ENCODE data around the gene AGXT.
"Not testable (repeated sequence)": the region's sequence is repeated elsewhere in the genome, so short reads cannot be mapped to it uniquely, and the experiment has no call there.

Gene AGXT

GRCh38 chr2:240840435-240841060 is 28.1 kb upstream of the AGXT start:
- peak; percentile 16 for DNase-seq (ENCODE audit: low spot score)

GRCh38 chr2:240846309-240846708 is 22.3 kb upstream of the AGXT start:
- not testable (repeated sequence) for DNase-seq (ENCODE audit: low spot score)

DNA sequence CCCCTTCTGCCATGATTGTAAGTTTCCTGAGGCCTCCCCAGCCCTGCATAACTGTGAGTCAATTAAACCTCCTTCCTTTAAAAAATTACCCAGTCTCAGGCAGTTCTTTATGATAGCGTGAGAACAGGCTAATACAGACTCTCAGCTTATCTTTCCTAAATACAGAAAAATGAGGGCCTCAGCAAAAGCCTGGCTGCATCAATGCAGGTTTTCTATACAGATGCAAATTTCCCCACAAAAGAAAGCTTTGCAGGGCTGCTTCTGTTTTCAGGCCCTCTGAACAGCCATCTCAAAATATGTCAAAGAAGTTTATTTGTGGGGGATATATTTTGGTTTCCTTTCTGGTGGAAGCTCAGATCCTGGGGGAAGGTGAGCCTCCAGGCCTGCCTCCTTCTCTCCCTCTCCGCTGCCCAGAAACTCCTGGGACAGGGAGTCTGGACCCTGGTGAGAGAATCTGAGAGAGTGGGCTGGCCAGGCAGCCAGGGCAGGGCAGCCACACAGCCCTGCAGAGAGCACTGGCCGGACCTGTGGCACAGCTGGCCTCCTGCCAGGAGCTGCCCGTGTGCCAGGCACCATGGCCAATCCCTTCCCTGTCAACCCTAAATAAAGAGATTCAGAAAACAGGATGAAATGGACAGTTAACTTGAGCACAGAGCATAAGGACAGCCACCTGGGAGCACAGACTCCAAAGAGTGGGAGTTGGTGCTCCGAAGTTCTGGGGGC is 21.6 kb upstream of the AGXT start:
- DNase-seq (ENCODE audit: low spot score): no peak

DNA sequence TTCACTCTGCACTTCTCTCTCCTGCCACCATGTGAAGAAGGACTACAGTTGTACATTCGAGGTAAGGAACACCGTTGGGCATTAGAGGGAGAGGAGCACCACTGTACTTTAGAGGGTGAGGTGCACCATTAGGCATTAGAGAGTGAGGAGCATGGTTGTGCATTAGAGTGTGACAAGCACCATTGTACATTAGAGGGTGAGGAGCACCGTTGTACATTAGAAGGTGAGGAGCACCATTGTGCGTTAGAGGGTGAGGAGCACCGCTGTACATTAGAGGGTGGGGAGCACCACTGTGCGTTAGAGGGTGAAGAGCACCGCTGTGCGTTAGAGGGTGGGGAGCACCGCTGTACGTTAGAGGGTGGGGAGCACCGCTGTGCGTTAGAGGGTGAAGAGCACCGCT is 20.8 kb upstream of the AGXT start:
- DNase-seq (ENCODE audit: low spot score): no peak

GRCh38 chr2:240848900-240849680 is 19.5 kb upstream of the AGXT start:
- DNase-seq (ENCODE audit: low spot score): no peak

- DNase-seq (ENCODE audit: low spot score): no peak
Observed at GRCh38 chr2:240850026-240850425, 18.6 kb upstream of the AGXT start.

DNA sequence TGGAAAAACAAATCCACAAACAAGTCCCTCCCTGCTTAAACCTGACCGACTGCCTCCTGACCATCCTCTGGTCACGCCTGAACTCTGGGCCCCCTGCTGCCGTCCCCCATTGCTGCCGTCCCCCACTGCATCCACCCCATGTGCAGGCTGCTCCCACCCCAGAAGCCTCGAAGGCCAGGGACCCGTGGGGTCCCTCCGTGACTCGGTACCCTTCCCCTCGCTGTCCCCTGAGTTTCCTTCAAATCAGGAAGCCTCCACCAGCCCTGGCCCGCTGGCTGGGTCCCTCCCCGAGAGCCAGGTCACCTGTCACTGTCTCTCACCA is 17.9 kb upstream of the AGXT start:
- DNase-seq (ENCODE audit: low spot score): no peak

- DNase-seq (ENCODE audit: low spot score): peak; percentile 79
Observed at GRCh38 chr2:240851078-240851991, 17.3 kb upstream of the AGXT start.

- DNase-seq (ENCODE audit: low spot score): no peak
Observed at GRCh38 chr2:240852671-240853314, 15.8 kb upstream of the AGXT start.

DNA sequence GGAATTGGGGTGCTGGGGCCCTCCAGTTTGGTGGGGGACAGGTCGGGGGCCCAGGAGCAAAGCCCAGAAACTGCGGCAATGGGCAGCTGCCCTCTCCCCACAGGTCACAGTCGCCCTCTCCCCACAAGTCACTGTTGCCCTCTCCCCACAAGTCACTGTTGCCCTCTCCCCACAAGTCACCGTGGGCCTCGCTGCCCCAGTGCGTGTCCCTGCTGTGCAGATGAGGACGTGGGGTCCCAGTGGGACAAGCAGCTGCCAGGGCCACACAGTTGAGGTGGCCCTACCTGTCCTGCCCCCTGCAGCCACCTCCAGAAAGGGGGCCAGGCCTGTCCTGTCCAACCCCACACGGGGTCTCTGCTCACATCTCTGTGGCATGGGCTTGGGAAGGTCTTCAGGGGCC is 13.0 kb upstream of the AGXT start:
- DNase-seq (ENCODE audit: low spot score): no peak

DNA sequence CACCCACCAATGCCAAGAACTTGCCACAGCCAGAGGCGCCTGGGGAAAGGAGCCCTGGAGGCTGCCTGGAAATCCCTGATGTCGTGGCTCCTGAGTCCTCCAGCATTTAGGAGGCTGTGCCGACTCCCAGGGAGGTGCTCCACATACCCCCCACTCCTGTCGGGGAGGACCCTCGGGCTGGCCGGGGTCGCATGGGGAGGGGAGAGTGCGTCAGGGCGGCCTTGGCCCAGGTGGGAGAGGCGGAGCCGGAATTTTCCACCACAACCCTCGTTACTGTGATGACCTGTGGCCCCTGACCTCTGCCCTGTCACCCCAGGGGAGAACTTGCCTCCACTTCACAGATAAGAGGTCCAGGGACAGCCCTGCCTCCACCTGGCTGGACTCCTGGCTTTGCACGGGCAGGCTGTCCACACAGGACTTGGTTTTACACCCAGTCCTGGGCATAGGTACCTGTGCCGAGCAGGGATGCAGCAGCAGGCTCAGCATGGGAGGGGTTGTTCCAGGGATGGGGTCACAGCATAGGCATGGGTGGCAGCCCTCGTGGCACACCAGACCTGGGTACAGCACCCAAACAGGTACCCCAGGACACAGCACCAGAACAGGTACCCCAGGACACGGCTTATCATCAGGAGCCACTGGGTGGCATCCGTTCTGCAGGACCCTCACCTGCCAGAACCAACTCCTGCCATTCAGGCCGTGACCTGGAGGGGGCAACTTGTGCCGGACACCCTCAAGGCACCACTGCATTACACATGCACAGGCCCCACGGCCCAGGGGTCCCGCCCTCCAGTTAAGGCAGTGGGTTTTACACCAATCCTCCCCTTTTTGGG is 12.3 kb upstream of the AGXT start:
- no peak for DNase-seq (ENCODE audit: low spot score)

DNA sequence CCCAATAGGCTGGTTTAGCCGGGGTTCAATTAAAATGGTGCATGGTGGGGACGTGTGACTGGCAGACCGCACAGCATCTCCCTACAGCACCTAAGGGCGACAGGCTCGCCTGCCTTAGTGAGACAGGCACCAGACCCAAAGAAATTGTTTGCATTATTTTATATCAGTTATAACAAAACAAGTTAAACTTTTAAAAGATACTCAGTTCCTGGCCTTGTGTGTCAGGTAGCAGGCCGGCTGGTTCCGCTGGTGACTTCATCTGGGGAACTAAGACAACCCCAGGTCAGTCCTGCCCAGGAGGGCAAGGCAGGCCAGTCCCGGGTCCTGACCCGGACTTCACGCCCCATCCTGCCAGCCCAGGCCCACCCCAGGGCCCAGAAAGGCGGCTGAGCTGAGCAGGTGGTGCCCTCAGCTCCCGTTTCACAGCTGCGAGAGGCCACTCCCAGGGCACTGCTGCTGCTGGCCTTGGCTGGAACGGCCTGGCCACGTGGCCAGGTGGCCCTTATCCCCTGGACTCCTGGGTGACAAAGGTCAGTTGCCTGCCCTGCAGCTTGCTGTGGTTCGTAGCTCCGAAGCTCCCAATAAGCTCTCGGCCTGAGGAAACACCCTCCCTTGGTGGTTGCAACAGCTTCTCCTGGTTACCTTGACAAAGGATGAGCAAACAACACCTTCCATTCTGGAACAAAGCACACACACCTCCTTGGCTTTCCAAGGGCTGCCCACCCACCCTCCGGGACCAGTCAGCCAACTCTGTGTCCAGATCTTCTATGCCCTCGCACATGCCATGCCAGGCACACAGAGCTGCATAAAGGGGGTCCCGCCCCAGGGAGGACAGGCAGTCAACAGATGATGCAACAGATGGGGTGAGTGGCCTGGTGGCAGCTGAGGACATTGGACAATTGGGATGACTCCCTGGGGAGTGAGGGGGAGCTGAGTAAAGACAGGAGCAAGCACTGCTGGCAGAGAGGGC is 11.3 kb upstream of the AGXT start:
- DNase-seq (ENCODE audit: low spot score): no peak

- DNase-seq (ENCODE audit: low spot score): no peak
Observed at GRCh38 chr2:240858321-240858720, 10.3 kb upstream of the AGXT start.

- DNase-seq (ENCODE audit: low spot score): no peak
Observed at GRCh38 chr2:240858871-240859270, 9.8 kb upstream of the AGXT start.

GRCh38 chr2:240861547-240861946 is 7.1 kb upstream of the AGXT start:
- DNase-seq (ENCODE audit: low spot score): no peak

DNA sequence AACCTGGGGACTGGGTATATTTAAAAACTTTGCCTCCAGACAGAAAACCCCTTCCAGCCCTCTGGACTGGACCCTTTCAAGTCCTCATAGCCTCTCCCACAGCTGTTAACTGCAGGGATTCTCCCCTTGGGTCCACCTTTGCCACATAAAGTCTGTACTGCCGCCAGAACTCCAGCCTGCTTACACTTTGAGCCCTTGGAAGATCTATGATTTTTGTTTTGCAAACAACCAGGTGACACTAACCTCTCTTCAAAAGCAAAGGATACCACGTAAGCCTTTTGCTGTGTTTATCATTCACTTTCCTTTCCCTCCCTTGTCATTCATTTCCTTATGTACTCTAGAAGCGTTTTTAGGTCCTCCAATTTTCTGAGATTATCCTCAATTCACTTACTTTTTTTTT is 4.1 kb upstream of the AGXT start:
- no peak for DNase-seq (ENCODE audit: low spot score)

DNA sequence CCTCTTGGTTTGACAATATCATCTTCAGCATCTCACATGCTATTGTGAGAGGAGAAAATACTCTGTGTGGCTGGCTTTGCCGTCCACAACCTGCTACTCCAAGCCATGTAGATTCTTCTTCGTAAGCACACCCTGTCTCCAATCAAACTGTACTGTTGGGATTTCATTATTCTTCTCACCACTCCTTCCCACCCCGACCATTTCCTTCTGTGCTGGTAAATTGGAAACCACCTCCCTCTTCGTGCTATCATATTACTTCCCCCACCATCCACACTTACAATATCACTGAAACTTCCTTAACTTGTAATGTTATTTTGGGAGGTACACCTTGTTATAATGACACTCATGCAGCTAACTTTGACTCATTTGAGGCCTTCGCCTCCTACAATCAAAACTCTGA is 3.2 kb upstream of the AGXT start:
- DNase-seq (ENCODE audit: low spot score): no peak

DNA sequence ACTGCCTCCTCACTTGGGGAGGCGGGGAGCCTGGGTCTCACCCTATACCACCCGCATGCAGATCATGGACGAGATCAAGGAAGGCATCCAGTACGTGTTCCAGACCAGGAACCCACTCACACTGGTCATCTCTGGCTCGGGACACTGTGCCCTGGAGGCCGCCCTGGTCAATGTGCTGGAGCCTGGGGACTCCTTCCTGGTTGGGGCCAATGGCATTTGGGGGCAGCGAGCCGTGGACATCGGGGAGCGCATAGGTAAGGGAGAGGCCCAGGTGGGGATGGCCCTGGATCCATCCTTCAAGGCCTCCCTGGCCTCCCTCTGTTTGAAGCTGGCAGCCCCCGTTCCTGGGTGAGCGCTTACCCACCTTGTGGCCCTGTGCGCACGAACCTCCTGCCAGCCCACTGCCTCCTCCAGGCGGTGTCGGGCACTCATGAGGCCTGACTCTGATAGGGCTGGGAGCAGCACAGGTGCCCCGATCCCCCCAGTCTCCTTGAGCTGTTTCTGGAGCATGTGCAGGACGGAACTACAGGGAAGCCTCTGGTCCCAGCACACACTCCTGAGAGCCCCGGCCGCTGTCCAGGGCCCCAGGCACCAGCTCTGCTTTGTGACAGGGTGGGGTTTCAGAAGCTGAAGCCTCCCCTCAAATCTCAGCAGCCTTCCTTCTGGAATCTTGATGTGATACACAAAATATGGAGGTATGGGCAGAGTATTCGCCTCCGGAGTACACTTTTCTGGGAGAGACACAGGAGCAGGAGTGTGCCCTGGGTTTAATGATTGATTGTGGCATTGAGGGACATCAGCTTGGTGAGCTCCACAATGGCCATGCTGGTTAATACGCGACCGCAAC is 708 bp downstream of the AGXT start:
- DNase-seq (ENCODE audit: low spot score): no peak
